Measurements from ENCODE around the gene IFIT2. TPM values are rescaled to one million over a fixed set of nuclear protein-coding genes. Genes with fewer than 3 reads are reported as not detected.
"Not testable (repeated sequence)": the region's sequence is repeated elsewhere in the genome, so short reads cannot be mapped to it uniquely, and the experiment has no call there.

IFIT2 gene
- 3.5 and 7.0 TPM in 2 replicates for total RNA-seq (2014; rRNA removed; shearing (Covaris generic))
- 8.5 and 9.5 TPM in 2 replicates for polyA plus RNA-seq (2016; fragmentation: Nextera tagmentation; extraction: Ambion mirVana)

- in situ Hi-C loops (cut with MboI), result no loop called here
- H3K4me2 ChIP-seq (ENCODE audit: unreplicated experiment), result peak within 1 kb of the TSS; percentile 87
- H4K20me1 ChIP-seq (ENCODE audit: insufficient read depth), result no peaks in the 10 kb centered on the region
- 6% methylated on average over 10 of the region's 10 CpGs for WGBS, 2 experiments (ENCODE audit: low coverage in 1 of 2, low lambda C conversion rate in 2 of 2, missing lambda C conversion rate in 2 of 2)
- H3K9ac ChIP-seq, result peak within 1 kb of the TSS; percentile 86
- H3K9me2 ChIP-seq (ENCODE audit: insufficient read depth), result no peaks in the 10 kb centered on the region
- no peaks in the 10 kb centered on the region for H3K9me3 ChIP-seq (ENCODE audit: low read depth)
- TF ChIP-seq EZH2 (IDR thresholded peaks at IDR 0.05; ENCODE audit: insufficient read depth, poor library complexity, severe bottlenecking), result no peak
- no peak for TF ChIP-seq EZH2phosphoT487 (IDR thresholded peaks at IDR 0.05; ENCODE audit: insufficient read depth, low read depth)
- peaks cover 26% of the 10 kb centered on the region for H3F3A ChIP-seq (ENCODE audit: insufficient read depth)
- peak within 1 kb of the TSS; percentile 77 for H3K4me3 ChIP-seq
- no peaks in the 10 kb centered on the region for H3K27me3 ChIP-seq (replicated peaks; ENCODE audit: insufficient read depth)
- H2AFZ ChIP-seq, result peak within 1 kb of the TSS; percentile 83
- peak; percentile 87 for DNase-seq
- peaks cover 7% of the 10 kb centered on the region for H3K79me2 ChIP-seq (ENCODE audit: insufficient read depth)
- peak within 1 kb of the TSS; percentile 93 for H3K27ac ChIP-seq
- H3K36me3 ChIP-seq (ENCODE audit: low read depth), result no peaks in the 10 kb centered on the region
- H3K4me1 ChIP-seq (ENCODE audit: insufficient read depth), result peaks cover 31% of the 10 kb centered on the region
Measured at GRCh38 chr10:89301721-89302445, at the start of gene IFIT2. Gene IFIT2, plus strand, starts transcription at chr10:89302046. Its CDS starts 78 bp downstream, at chr10:89302124.

GRCh38 chr10:89252225-89252585, 49.6 kb upstream of the IFIT2 start:
- 97 to 98% methylated on average over 2 of the region's 2 CpGs for WGBS, 2 experiments (ENCODE audit: low coverage in 1 of 2, low lambda C conversion rate in 2 of 2, missing lambda C conversion rate in 2 of 2)
- Histone ChIP-seq H3K4me2 (ENCODE audit: unreplicated experiment) (peak overlapping the region; percentile 100), H3K4me3 (peak overlapping the region; percentile 92; the same call in 1 of the 2 replicates)

GRCh38 chr10:89255091-89255579, 46.7 kb upstream of the IFIT2 start:
- not testable (repeated sequence) for H3K4me2 ChIP-seq (ENCODE audit: unreplicated experiment); H3K4me1 ChIP-seq (ENCODE audit: insufficient read depth); H3K36me3 ChIP-seq (ENCODE audit: low read depth); H3K4me3 ChIP-seq; H3K27ac ChIP-seq; H2AFZ ChIP-seq; H4K20me1 ChIP-seq (ENCODE audit: insufficient read depth); DNase-seq; H3K9ac ChIP-seq; H3F3A ChIP-seq (ENCODE audit: insufficient read depth); H3K9me3 ChIP-seq (ENCODE audit: low read depth); H3K27me3 ChIP-seq (replicated peaks; ENCODE audit: insufficient read depth); H3K9me2 ChIP-seq (ENCODE audit: insufficient read depth)
- WGBS, 2 experiments (ENCODE audit: low coverage in 1 of 2, low lambda C conversion rate in 2 of 2, missing lambda C conversion rate in 2 of 2), result 30 to 38% methylated on average over 2 of the region's 2 CpGs
- in situ Hi-C loops (cut with MboI), result loop anchor here (5.0 to 10.0 kb wide), 2 partner anchors 117 to 300 kb away; no protein-coding TSS in a partner anchor
- H3K79me2 ChIP-seq (ENCODE audit: insufficient read depth), result peaks cover 15% of the 10 kb centered on the region

More at GRCh38 chr10:89252225-89252585, 49.6 kb upstream of the IFIT2 start:
- no peak for DNase-seq
- Histone ChIP-seq H3F3A (ENCODE audit: insufficient read depth) (no peaks in the 10 kb centered on the region), H3K79me2 (ENCODE audit: insufficient read depth) (peaks cover 29% of the 10 kb centered on the region), H2AFZ (no peak overlapping the region), H3K9me3 (ENCODE audit: low read depth) (no peaks in the 10 kb centered on the region), H3K9ac (no peak overlapping the region), H3K4me1 (ENCODE audit: insufficient read depth) (peaks cover 8% of the 10 kb centered on the region; the same call in 1 of the 2 replicates), H3K27ac (no peak overlapping the region), H3K27me3 (replicated peaks; ENCODE audit: insufficient read depth) (no peaks in the 10 kb centered on the region), H3K9me2 (ENCODE audit: insufficient read depth) (no peaks in the 10 kb centered on the region), H3K36me3 (ENCODE audit: low read depth) (no peaks in the 10 kb centered on the region), H4K20me1 (ENCODE audit: insufficient read depth) (no peaks in the 10 kb centered on the region)
- in situ Hi-C loops (cut with MboI), result loop anchor here (10.0 kb wide), 1 partner anchor 303 kb away; no protein-coding TSS in a partner anchor
- TF ChIP-seq EZH2phosphoT487 (IDR thresholded peaks at IDR 0.05; ENCODE audit: insufficient read depth, low read depth) (no peak), EZH2 (IDR thresholded peaks at IDR 0.05; ENCODE audit: insufficient read depth, poor library complexity, severe bottlenecking) (no peak)

- Histone ChIP-seq H3K9me3 (ENCODE audit: low read depth) (no peaks in the 10 kb centered on the region), H3K4me1 (ENCODE audit: insufficient read depth) (peaks cover 6% of the 10 kb centered on the region), H3K9me2 (ENCODE audit: insufficient read depth) (no peaks in the 10 kb centered on the region), H3K4me3 (no peak overlapping the region), H3F3A (ENCODE audit: insufficient read depth) (peaks cover 4% of the 10 kb centered on the region), H3K9ac (no peak overlapping the region), H2AFZ (no peak overlapping the region), H4K20me1 (ENCODE audit: insufficient read depth) (no peaks in the 10 kb centered on the region), H3K79me2 (ENCODE audit: insufficient read depth) (peaks cover 8% of the 10 kb centered on the region), H3K4me2 (ENCODE audit: unreplicated experiment) (no peak overlapping the region), H3K27ac (no peak overlapping the region), H3K36me3 (ENCODE audit: low read depth) (no peaks in the 10 kb centered on the region), H3K27me3 (replicated peaks; ENCODE audit: insufficient read depth) (no peaks in the 10 kb centered on the region)
- in situ Hi-C loops (cut with MboI), result loop anchor here (5.0 to 10.0 kb wide), 2 partner anchors 117 to 299 kb away; no protein-coding TSS in a partner anchor
- peak; percentile 26 for DNase-seq
- TF ChIP-seq EZH2phosphoT487 (IDR thresholded peaks at IDR 0.05; ENCODE audit: insufficient read depth, low read depth) (no peak), EZH2 (IDR thresholded peaks at IDR 0.05; ENCODE audit: insufficient read depth, poor library complexity, severe bottlenecking) (no peak)
Measured at GRCh38 chr10:89255793-89256192, 46.1 kb upstream of the IFIT2 start.
